ENCODE results near the gene RHOH.

DNA sequence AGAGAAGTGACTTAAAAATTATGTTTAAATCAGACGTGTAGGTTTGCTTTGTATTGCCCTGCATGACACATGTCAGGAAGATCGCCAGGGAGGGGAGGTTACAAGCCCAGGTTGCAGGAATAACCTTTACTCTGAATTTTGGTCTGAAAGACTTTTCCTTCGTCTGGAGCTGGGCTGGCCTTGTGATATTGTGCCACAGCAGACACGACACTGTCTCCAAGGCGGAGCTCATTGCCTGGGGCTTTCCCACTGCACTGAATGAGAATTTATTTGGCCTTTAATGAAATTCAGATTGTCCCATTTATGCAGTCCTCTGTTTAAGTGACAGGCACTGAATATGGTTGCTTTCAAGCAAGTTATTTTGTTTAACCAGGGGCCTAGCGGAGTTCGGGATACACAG, 45.1 kb downstream of the RHOH start:
- TF ChIP-seq EZH2 (IDR thresholded peaks at IDR 0.05; ENCODE audit: borderline replicate concordance, low read length) = no peak
- TF ChIP-seq, protein P1, sequence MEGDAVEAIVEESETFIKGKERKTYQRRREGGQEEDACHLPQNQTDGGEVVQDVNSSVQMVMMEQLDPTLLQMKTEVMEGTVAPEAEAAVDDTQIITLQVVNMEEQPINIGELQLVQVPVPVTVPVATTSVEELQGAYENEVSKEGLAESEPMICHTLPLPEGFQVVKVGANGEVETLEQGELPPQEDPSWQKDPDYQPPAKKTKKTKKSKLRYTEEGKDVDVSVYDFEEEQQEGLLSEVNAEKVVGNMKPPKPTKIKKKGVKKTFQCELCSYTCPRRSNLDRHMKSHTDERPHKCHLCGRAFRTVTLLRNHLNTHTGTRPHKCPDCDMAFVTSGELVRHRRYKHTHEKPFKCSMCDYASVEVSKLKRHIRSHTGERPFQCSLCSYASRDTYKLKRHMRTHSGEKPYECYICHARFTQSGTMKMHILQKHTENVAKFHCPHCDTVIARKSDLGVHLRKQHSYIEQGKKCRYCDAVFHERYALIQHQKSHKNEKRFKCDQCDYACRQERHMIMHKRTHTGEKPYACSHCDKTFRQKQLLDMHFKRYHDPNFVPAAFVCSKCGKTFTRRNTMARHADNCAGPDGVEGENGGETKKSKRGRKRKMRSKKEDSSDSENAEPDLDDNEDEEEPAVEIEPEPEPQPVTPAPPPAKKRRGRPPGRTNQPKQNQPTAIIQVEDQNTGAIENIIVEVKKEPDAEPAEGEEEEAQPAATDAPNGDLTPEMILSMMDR (IDR thresholded peaks at IDR 0.05; ENCODE audit: low read length) = no peak
